Hepatocyte (in vitro differentiated cells): ENCODE results near the gene UCK2.

Source experiments
- CTCF ChIP-seq: fragments of 200-600 bp; sonication (generic); IDR thresholded peaks from 2 replicates; pipeline ENCODE4 v1.5.1; 2016; ENCODE audit warnings: antibody characterized with exemption, mild to moderate bottlenecking; ENCODE audit not compliant: poor library complexity
- EZH2 ChIP-seq: fragments of 200-600 bp; sonication (generic); IDR thresholded peaks from 2 replicates; pipeline ENCODE4 v1.6.1; 2016; ENCODE audit warnings: antibody characterized with exemption, mild to moderate bottlenecking, borderline replicate concordance
- EZH2phosphoT487 ChIP-seq: fragments of 200-600 bp; sonication (generic); IDR thresholded peaks from one replicate; pipeline ENCODE4 v1.6.1; 2018; ENCODE audit warnings: antibody characterized with exemption, mild to moderate bottlenecking, low read depth, moderate library complexity; ENCODE audit not compliant: unreplicated experiment, severe bottlenecking

GRCh38 chr1:165869343-165869742, 41.9 kb downstream of the UCK2 start:
- peak; percentile 29 for TF ChIP-seq CTCF
- no peak for TF ChIP-seq EZH2
- no peak for TF ChIP-seq EZH2phosphoT487
